ENCODE data around the gene SLC3A2.

The SLC3A2 gene

GRCh38 chr11:62908468-62909072 lies 27.9 kb downstream of the SLC3A2 start:
- H3K4me1 ChIP-seq (ENCODE audit: insufficient read depth, low read length), result peaks cover 5% of the 10 kb centered on the region
- no peaks in the 10 kb centered on the region for H3K9me3 ChIP-seq (ENCODE audit: low read length)
- H3K9ac ChIP-seq (ENCODE audit: low read length), result no peak overlapping the region
- no peaks in the 10 kb centered on the region for H3K27me3 ChIP-seq (ENCODE audit: control insufficient read depth in 1 of 2, insufficient read depth in 2 of 2, low read length in 2 of 2)
- no peak overlapping the region for H3K4me3 ChIP-seq (ENCODE audit: low read depth in 1 of 2, low read length in 2 of 2)
- H3K27ac ChIP-seq (ENCODE audit: low read depth, low read length), result no peak overlapping the region
- H3K36me3 ChIP-seq (ENCODE audit: insufficient read depth, low read length), result no peaks in the 10 kb centered on the region

DNA sequence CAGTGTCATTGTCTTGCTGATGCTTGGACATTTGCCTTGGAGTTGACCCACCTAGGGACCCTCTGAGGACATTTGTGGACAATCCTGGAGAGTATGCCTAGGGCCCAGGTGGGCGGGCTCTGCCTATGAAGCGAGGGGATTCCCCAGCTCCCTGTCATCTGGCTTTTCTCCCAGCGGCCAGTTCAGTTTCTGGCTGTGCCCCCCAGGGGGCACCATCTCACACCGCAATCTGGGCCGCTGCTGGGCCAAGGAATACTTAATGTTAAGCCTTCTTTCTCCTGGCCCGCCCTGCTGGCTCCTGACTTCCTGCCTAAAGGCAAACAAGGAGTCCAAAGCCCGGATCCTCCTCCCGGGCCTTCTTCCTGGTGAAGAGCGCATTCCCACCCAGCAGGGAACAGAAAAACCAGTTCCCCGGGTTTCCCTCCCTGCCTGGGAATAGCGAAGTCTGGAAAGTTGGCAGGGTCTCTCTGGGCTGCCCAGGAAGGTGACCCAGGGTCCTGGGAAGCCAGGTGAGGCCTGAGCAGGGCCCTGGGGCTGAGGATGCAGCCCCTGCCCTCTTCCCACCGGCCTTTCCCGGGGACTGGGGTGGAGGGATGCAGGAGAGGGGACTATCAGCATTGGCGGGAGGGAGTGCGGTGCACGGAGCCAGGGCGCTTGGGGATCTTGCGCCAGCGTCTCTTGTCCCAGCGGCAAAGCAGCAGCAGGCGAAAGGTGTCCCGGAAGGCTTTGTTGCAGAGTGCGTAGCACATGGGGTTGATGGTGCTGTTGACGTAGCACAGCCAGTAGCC lies 28.6 kb downstream of the SLC3A2 start:
- Histone ChIP-seq H3K9ac (ENCODE audit: low read length) (no peak overlapping the region), H3K9me3 (ENCODE audit: low read length) (no peaks in the 10 kb centered on the region), H3K36me3 (ENCODE audit: insufficient read depth, low read length) (no peaks in the 10 kb centered on the region), H3K4me1 (ENCODE audit: insufficient read depth, low read length) (peaks cover 5% of the 10 kb centered on the region), H3K27me3 (ENCODE audit: control insufficient read depth in 1 of 2, insufficient read depth in 2 of 2, low read length in 2 of 2) (no peaks in the 10 kb centered on the region), H3K27ac (ENCODE audit: low read depth, low read length) (no peak overlapping the region), H3K4me3 (ENCODE audit: low read depth in 1 of 2, low read length in 2 of 2) (no peak overlapping the region)

- H3K4me3 ChIP-seq (ENCODE audit: low read depth in 1 of 2, low read length in 2 of 2), result no peak overlapping the region
- no peak overlapping the region for H3K9ac ChIP-seq (ENCODE audit: low read length)
- H3K4me1 ChIP-seq (ENCODE audit: insufficient read depth, low read length), result peaks cover 5% of the 10 kb centered on the region
- no peaks in the 10 kb centered on the region for H3K36me3 ChIP-seq (ENCODE audit: insufficient read depth, low read length)
- H3K9me3 ChIP-seq (ENCODE audit: low read length), result no peaks in the 10 kb centered on the region
- H3K27me3 ChIP-seq (ENCODE audit: control insufficient read depth in 1 of 2, insufficient read depth in 2 of 2, low read length in 2 of 2), result no peaks in the 10 kb centered on the region
- no peak overlapping the region for H3K27ac ChIP-seq (ENCODE audit: low read depth, low read length)
Observed at GRCh38 chr11:62910141-62910882, 29.6 kb downstream of the SLC3A2 start.

DNA sequence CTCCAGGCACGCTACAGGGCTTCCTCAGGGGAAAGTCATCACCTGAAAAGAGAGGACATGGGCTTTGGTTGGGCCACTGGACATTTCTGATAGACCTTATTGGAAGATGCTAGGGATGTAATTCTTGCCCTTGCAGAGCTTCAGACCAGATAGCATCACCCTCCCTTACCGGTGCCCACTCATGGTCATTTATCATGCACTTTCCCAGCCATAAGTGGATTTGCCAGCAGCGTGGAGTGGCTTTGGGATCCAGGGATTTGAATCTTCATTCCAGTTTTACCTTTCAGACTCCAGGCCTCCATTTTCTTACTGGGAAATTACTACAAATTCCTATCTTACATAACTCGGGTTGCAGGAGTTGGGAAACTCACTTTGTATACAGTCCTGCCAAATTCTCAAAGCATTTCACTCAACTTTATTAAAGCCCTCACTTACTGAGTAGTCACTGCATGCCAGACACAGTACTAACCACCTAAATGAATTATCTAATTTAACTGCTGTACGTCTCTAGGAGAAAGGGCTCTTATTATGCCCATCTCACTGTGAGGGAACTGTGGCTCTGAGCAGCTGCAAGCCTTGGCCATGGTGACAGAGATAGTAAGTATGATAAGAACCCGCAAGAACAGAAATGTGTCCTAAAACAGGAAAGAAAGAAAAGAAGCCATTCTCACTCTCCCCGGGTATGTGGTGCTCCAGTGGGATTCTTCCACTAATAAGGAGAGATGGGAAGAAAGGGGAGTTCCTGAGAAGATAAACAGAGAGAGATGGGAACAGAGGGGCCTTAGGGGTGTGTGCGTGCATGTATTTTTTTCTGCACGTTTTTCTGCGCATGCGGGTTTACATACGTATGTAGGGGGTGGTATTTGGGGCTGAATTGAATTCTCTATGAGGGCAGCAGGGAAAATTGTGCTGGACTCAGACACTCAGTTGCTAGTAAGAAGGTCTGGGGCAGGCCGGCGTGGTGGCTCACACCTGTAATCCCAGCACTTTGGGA lies 30.7 kb downstream of the SLC3A2 start:
- H3K9me3 ChIP-seq (ENCODE audit: low read length), result no peaks in the 10 kb centered on the region
- no peaks in the 10 kb centered on the region for H3K27me3 ChIP-seq (ENCODE audit: control insufficient read depth in 1 of 2, insufficient read depth in 2 of 2, low read length in 2 of 2)
- no peaks in the 10 kb centered on the region for H3K36me3 ChIP-seq (ENCODE audit: insufficient read depth, low read length)
- peaks cover 5% of the 10 kb centered on the region for H3K4me1 ChIP-seq (ENCODE audit: insufficient read depth, low read length)
- no peak overlapping the region for H3K9ac ChIP-seq (ENCODE audit: low read length)
- H3K27ac ChIP-seq (ENCODE audit: low read depth, low read length), result no peak overlapping the region
- H3K4me3 ChIP-seq (ENCODE audit: low read depth in 1 of 2, low read length in 2 of 2), result no peak overlapping the region

- Histone ChIP-seq H3K27ac (ENCODE audit: low read depth, low read length) (no peak overlapping the region), H3K4me1 (ENCODE audit: insufficient read depth, low read length) (peaks cover 5% of the 10 kb centered on the region), H3K9ac (ENCODE audit: low read length) (no peak overlapping the region), H3K36me3 (ENCODE audit: insufficient read depth, low read length) (no peaks in the 10 kb centered on the region), H3K4me3 (ENCODE audit: low read depth in 1 of 2, low read length in 2 of 2) (no peak overlapping the region), H3K9me3 (ENCODE audit: low read length) (no peaks in the 10 kb centered on the region), H3K27me3 (ENCODE audit: control insufficient read depth in 1 of 2, insufficient read depth in 2 of 2, low read length in 2 of 2) (no peaks in the 10 kb centered on the region)
Observed at GRCh38 chr11:62912268-62912667, 31.6 kb downstream of the SLC3A2 start.

GRCh38 chr11:62914416-62914815 lies 33.7 kb downstream of the SLC3A2 start:
- Histone ChIP-seq H3K36me3 (ENCODE audit: insufficient read depth, low read length) (no peaks in the 10 kb centered on the region), H3K27ac (ENCODE audit: low read depth, low read length) (no peak overlapping the region), H3K9me3 (ENCODE audit: low read length) (no peaks in the 10 kb centered on the region), H3K4me1 (ENCODE audit: insufficient read depth, low read length) (no peaks in the 10 kb centered on the region), H3K4me3 (ENCODE audit: low read depth in 1 of 2, low read length in 2 of 2) (no peak overlapping the region), H3K27me3 (ENCODE audit: control insufficient read depth in 1 of 2, insufficient read depth in 2 of 2, low read length in 2 of 2) (no peaks in the 10 kb centered on the region), H3K9ac (ENCODE audit: low read length) (no peak overlapping the region)

GRCh38 chr11:62917906-62918502 lies 37.3 kb downstream of the SLC3A2 start:
- no peak overlapping the region for H3K9ac ChIP-seq (ENCODE audit: low read length)
- H3K36me3 ChIP-seq (ENCODE audit: insufficient read depth, low read length), result no peaks in the 10 kb centered on the region
- no peaks in the 10 kb centered on the region for H3K9me3 ChIP-seq (ENCODE audit: low read length)
- no peak overlapping the region for H3K27ac ChIP-seq (ENCODE audit: low read depth, low read length)
- no peaks in the 10 kb centered on the region for H3K4me1 ChIP-seq (ENCODE audit: insufficient read depth, low read length)
- H3K4me3 ChIP-seq (ENCODE audit: low read depth in 1 of 2, low read length in 2 of 2), result no peak overlapping the region
- peaks cover 0 to 22% of the 10 kb centered on the region in 2 donors for H3K27me3 ChIP-seq (ENCODE audit: control insufficient read depth in 1 of 2, insufficient read depth in 2 of 2, low read length in 2 of 2)

DNA sequence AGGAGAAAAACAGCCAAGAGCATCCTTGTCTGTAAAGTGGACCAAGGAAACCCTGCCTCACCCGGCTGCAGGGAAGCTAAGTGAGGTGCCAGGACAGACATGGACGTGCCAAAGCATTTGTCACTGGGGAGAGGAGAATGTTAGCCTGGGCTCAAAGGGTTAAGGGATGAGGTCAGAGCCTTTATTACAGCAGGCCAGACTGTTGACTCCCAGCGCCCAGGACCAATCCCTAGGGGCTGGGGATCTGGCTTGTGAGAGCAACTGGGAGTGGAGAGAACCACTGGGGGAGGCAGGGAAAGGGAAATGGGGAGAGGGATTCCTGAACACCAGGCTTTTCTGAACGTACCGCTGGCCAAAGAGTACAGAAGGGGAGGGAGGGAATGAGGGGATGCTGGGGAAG lies 37.8 kb downstream of the SLC3A2 start:
- H3K36me3 ChIP-seq (ENCODE audit: insufficient read depth, low read length), result no peaks in the 10 kb centered on the region
- no peak overlapping the region for H3K27ac ChIP-seq (ENCODE audit: low read depth, low read length)
- H3K4me1 ChIP-seq (ENCODE audit: insufficient read depth, low read length), result no peaks in the 10 kb centered on the region
- H3K4me3 ChIP-seq (ENCODE audit: low read depth in 1 of 2, low read length in 2 of 2), result no peak overlapping the region
- no peak overlapping the region for H3K9ac ChIP-seq (ENCODE audit: low read length)
- H3K27me3 ChIP-seq (ENCODE audit: control insufficient read depth in 1 of 2, insufficient read depth in 2 of 2, low read length in 2 of 2), result peaks cover 0 to 27% of the 10 kb centered on the region in 2 donors
- no peaks in the 10 kb centered on the region for H3K9me3 ChIP-seq (ENCODE audit: low read length)

DNA sequence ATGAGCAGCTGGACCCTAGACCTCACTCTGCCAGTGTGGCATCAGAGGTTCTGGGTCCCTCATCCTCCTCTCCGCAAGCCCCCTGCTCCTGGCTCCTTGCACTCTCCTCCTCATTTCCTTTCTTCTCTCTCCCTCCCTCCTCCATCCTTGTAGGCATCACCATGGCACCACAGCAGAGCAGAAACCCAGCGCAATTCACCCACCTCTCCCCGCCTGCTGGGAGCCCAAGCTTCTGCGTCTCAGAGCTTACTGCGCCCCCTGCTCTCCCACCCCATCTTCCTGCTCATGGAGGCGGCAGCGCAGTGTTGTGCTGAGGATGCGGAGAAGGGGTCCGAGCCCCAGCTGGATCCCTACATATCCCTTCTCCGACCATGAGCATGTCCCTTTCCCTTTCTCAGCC lies 38.8 kb downstream of the SLC3A2 start:
- Histone ChIP-seq H3K9me3 (ENCODE audit: low read length) (no peaks in the 10 kb centered on the region), H3K4me3 (ENCODE audit: low read depth in 1 of 2, low read length in 2 of 2) (no peak overlapping the region), H3K36me3 (ENCODE audit: insufficient read depth, low read length) (no peaks in the 10 kb centered on the region), H3K9ac (ENCODE audit: low read length) (no peak overlapping the region), H3K27ac (ENCODE audit: low read depth, low read length) (no peak overlapping the region), H3K4me1 (ENCODE audit: insufficient read depth, low read length) (no peaks in the 10 kb centered on the region), H3K27me3 (ENCODE audit: control insufficient read depth in 1 of 2, insufficient read depth in 2 of 2, low read length in 2 of 2) (peaks cover 0 to 34% of the 10 kb centered on the region in 2 donors)

GRCh38 chr11:62919898-62920640 lies 39.4 kb downstream of the SLC3A2 start:
- no peak overlapping the region for H3K9ac ChIP-seq (ENCODE audit: low read length)
- peaks cover under 1 to 38% of the 10 kb centered on the region in 2 donors for H3K27me3 ChIP-seq (ENCODE audit: control insufficient read depth in 1 of 2, insufficient read depth in 2 of 2, low read length in 2 of 2)
- no peaks in the 10 kb centered on the region for H3K9me3 ChIP-seq (ENCODE audit: low read length)
- H3K4me3 ChIP-seq (ENCODE audit: low read depth in 1 of 2, low read length in 2 of 2), result no peak overlapping the region
- H3K4me1 ChIP-seq (ENCODE audit: insufficient read depth, low read length), result no peaks in the 10 kb centered on the region
- H3K36me3 ChIP-seq (ENCODE audit: insufficient read depth, low read length), result no peaks in the 10 kb centered on the region
- H3K27ac ChIP-seq (ENCODE audit: low read depth, low read length), result no peak overlapping the region

Measured in muscle layer of colon (tissue), 2 donors.